Amygdala (tissue), 56 donors: ENCODE measurements around the gene CELSR1.
A peak's percentile ranks its signal among the peaks of the same experiment; 100 is the strongest.

ENCODE experiments used
- DNase-seq, 56 donors: peaks; one replicate each; lab custom pipeline; 2025; lab: John Stamatoyannopoulos, UW

Gene CELSR1

DNA sequence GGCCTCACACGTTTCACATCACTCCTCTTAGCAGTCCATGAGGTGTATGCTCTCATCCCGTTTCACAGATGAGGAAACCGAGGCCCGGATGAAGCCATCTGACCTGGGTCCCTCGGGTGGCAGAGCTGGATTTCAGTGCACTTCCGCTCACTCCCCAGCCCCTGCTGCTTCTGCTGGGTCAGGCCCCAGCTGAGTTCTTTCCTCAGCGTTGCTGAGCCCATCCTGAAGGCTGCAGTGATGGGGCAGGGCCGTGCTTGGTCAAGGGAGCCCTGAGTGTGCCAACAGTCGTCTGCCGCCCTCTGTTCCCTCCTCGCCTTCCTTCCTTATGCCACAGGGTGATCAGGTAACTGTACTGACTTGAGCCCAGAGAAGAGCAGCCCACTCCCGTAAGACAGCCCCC is 189.8 kb downstream of the CELSR1 start:
- DNase-seq = no peak

DNA sequence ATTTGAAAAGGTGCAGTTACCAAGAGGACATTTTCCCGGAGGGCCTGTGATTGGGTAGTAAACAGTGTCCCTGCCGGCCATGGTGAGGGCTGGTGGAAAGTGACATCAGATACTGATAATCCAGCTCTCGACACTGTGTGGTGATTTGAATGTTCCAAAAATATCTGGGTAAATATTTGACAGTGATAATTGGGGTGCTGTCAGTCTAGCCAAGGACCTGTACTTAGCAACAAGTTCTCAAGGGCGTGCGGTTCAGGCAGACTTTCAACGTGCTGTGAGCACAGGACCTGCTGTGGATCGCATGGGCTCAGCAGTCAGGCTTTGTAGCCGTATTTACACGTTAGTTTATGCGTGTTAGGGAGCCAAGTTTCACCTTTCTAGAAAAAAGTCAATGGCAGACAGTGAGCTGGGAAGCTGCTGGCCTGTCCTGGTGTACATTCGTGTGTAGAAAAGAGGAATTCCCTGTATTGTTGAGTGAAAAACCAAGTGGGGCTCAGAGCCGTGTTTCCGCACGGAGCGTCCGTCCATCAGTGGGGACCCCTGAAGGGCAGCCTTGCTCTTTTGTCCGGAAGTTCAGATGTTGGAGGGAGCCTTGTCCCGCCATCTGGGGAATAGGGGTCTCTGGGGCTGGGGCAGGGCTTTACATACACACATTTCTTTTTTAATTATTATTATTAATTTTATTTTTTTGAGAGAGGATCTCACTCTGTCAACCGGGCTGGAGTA is 190.6 kb downstream of the CELSR1 start:
- no peak for DNase-seq

DNA sequence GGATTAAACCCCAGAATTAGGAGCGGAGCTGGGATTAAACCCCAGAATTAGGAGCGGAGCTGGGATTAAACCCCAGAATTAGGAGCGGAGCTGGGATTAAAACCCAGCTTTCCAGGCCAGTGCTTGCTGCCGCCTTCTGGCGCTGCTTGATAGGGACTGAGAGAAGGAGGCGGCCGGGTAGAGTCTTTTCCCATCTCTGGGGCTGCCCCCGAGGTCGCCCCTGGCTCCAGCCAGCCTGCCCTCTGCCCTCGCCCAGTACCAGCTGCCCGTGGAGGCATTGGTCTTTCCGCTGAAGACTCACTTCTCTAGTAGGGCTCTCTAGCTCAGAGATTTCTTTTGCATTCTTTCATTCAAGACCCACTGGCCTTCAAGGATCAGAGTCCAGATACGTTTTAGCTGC is 196.7 kb downstream of the CELSR1 start:
- no peak for DNase-seq

DNA sequence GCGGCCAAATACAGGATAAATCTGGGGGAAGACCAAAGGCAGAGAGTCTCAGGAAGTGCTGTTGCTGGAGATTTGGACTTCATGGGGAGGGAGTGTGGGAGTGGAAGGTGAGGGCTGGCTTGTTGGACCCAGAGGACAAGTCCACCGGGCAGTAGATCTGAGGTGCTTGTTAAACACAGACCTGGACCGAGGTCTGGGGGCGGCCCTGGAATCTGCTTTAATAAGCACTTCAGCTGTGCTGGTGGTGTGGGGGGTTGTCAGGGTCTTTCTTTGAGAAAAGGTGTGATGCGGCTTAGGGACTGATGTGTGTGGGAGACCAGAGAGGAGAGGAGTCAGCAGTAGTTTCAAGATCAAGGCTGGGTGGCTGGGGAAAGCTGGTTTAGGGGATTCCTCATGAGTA is 197.5 kb downstream of the CELSR1 start:
- no peak for DNase-seq

GRCh38 chr22:46338636-46339035 is 198.8 kb downstream of the CELSR1 start:
- DNase-seq = no peak

DNA sequence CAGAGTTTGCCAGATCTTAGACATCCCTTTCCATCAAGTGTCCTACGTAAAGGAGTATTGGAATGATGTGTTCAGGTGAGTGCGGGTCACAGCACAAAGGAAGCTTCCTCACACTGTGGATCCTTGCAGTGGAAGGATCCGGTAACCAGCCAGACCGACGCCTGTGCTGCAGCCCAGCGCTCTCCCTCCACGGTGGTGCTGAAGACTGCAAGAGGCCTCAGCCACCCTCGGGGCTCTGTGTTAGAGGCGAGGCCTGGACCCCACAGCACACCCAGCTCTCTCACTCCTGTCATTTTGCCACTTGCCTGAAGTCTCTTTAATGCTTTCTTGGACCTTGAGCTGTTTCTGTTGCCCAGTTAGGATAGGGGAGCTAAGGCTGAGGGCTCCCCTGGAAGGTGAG is 199.6 kb downstream of the CELSR1 start:
- DNase-seq = no peak

GRCh38 chr22:46336119-46337078 is 201.0 kb downstream of the CELSR1 start:
- DNase-seq = peak in 11 of 56 donors; percentile 12 to 64 (median 28)

- peak in 52 of 56 donors; percentile 23 to 87 (median 65) for DNase-seq
Measured at GRCh38 chr22:46335201-46336118, 202.0 kb downstream of the CELSR1 start, which contains the start of gene TRMU. Gene TRMU, plus strand, starts transcription at chr22:46335714. Its CDS starts 51 bp downstream, at chr22:46335765.

GRCh38 chr22:46331496-46331895 is 205.9 kb downstream of the CELSR1 start:
- DNase-seq = no peak

DNA sequence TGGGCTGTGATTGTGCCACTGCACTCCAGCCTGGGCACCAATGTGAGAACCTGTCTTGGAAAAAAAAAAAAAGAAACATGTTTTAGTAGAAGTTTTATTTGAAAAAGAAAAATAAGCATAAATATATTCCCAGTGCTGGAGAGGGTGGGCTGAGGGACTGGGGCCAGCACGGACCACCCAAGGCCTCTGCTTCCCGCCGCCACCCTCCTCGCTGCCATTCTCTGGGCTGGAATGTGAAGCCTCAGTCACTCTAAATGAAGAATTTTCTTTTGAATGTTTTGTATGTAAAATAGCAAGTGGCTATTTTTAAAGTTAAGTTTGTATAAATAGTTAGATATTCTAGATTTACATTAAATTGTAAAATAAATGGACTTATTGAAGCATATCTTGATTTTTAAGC is 207.0 kb downstream of the CELSR1 start:
- no peak for DNase-seq

GRCh38 chr22:46329616-46330015 is 207.8 kb downstream of the CELSR1 start:
- no peak for DNase-seq

DNA sequence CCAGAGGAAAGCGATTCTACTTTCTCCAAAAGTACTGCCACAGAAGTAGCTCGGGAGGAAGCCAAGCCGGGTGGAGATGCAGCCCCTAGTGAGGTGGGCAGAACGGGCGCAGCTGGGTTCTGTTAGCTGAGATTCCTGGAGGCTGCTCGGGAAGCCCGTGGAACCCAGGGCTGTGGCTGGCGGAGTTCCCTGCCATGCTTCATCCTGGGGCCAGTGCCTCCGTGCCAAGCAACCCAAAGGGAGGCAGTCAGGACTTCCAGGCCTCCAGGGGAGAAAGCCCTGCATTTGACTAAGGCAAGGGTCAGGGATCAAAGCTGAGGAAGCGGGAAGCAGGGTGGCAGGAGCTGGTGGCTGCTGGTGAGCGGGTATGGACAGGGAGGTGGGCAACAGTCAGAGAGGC is 208.6 kb downstream of the CELSR1 start:
- DNase-seq = no peak

GRCh38 chr22:46327691-46328465 is 209.5 kb downstream of the CELSR1 start:
- no peak for DNase-seq

GRCh38 chr22:46326066-46326680 is 211.2 kb downstream of the CELSR1 start:
- no peak for DNase-seq

DNA sequence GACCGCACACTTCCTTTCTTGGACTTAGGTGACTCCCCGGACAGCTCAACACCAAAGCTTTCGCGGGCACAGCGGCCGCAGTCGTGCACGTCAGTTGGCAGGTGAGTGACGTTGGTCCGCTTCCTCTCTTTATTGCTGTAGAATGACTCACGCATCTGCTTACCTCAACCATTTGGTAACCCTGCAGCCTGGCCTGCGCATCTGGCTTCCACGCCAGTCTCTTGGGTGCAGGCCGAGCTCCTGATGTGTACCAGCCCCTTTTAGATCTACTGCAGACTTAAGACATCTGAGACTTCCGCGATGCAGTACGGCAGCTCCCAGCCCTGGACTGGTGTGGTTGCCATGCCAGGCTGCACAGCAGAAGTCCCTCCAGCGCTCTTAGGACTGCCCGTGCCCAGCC is 214.3 kb downstream of the CELSR1 start:
- DNase-seq = no peak

DNA sequence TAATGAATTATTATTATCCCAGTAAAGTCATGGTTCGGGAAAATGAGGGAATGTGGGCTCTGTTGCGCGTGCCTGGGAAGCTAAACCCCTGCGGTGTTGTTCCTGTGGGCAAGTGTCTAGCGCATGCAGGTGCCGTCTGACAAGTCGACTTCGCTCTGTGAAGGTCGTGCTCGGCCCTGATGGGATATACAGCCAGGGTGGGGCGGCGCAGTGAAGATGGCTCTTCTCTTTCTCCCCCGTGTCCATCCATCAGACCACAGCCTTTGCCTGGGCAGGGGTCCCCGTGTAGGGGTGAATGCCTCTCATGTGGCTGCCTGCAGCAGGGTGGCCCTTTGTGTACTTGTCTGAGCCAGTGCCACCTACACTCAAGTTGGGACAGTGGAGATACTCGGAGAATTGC is 214.7 kb downstream of the CELSR1 start:
- no peak for DNase-seq

GRCh38 chr22:46320716-46321386 is 216.6 kb downstream of the CELSR1 start:
- DNase-seq = no peak

- no peak for DNase-seq
Measured at GRCh38 chr22:46320166-46320710, 217.2 kb downstream of the CELSR1 start.
